Renal cortical epithelial cell (primary cell): ENCODE results near the gene KISS1R. TPM values are rescaled to one million over a fixed set of nuclear protein-coding genes. Genes with fewer than 3 reads are reported as not detected.

Source experiments
- DNase-seq: peaks from one replicate; pipeline ENCODE4 v3.0.0-alpha.2; 2011; ENCODE audit warnings: low read depth
- total RNA-seq: library from RNA; depleted of rRNA; stranded (reverse); fragments of >200 nt; gene quantifications from 2 replicates; pipeline ENCODE4 v1.2.3, GENCODE V29; 2014

KISS1R gene
- total RNA-seq, 1 donor from 2014 or later: not detected

- no peak for DNase-seq
These were observed 3.1 kb downstream of the KISS1R start for GRCh38 chr19:920051-920864.

DNA sequence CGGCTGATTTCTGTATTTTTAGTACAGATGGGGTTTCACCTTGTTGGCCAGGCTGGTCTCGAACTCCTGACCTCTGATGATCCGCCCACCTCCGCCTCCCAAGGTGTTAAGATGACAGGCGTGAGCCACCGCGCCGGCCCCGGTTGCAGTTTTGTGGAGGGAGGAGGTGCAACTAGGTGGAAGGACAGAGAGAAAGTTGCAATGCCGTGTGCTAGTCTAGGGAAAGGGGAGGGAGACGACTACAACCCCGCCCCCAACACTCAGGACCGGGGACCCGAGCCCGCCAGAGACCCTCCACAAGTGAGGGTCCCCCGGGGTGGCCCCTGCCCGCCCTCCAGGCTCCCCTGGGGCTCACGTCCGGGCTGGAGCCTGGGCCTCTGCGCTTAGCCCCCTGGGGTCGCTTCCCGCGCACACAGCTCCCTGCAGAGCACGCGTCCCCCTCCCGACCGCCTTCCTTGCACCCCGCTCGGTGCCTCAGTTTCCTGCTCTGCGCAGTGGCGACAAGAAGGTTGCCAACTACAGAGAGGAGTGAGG, 7.5 kb downstream of the KISS1R start:
- no peak for DNase-seq

DNA sequence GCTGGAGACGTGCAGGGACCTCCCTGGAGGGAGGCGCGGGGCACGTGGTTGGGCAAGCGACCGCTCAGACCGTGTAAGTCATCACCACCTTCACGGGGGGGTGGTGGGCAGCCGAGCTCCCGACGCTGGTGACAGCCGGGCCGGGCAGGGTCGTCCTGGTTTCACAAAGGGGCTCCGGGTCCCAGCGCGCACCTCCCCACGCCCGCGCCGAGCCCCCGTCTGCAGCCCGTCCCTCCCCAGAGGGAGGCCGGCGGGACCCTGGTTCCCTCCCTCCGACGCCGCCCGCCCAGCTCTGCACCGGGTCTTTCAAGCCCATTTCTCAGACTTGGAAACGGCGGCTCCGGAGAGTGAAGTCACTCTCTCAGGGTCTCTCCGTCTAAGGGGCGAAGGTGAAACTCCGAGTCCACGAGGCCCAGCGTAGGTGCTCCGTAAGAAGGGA, 8.0 kb downstream of the KISS1R start:
- no peak for DNase-seq

- DNase-seq: no peak
These were observed 8.6 kb downstream of the KISS1R start, which contains the start of gene ARID3A for GRCh38 chr19:925526-926322. Gene ARID3A (plus strand): TSS chr19:926035. CDS start chr19:929529, 3,494 bp downstream.

- no peak for DNase-seq
These were observed 9.1 kb downstream of the KISS1R start for GRCh38 chr19:926323-926588.

DNA sequence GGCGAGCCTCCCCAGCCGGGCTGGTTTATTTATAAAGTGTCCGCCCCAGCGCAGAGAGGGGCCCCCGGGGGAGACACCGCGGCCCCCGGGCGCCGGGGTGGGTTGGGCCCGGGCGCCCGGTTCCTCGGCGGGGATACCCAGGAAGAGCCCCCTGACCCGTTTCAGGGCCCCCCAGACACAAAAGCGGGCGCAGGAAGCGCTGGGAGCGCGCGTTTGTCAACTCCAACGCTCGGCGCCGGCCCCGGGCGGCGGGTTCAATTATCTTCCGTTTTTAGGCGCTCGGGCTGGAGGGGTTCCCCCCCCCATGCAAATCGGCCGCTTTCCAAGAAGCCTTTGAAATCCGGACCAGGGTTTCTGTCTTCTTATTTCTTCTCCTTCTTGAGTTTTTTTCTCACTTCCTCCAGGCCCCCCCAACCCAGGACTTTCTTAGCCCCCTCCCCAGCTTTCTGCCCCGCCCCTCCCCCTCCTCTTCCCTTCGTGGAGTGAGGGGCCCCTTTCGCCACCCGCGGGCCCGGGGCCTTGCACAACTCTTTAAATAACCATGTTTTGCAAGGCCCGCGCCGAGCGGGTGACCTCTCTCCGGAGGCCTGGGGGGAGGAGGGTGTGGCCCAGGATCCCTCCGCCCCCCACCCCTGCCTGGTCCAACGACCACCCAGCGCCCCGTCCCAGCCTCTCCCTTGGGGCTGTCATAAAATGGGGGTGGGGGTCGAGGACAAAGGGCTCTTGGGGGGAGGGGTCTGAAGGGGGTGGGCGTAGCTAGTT, 9.6 kb downstream of the KISS1R start:
- no peak for DNase-seq

DNA sequence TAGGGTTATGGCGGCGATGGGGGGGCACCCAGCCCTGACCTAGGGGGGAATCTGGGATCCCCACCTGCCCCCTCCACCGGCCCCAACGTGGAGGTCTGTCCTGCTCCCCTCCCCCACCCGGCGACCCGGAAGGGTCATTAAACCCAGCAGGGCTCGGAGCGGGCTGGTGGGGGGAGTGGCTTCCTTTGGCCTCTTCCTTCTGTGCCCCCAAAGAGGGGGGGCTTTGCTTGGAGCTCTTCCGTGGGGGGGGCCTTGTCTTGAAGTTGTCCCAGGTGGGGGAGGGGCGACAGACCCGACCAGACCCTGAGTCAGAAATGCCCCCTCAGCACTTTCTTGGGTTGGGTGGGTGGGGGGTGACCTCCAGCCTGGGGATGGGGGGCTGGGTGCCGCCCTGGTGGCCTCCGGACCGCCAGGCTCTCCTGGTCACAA, 10.2 kb downstream of the KISS1R start:
- DNase-seq: no peak

DNA sequence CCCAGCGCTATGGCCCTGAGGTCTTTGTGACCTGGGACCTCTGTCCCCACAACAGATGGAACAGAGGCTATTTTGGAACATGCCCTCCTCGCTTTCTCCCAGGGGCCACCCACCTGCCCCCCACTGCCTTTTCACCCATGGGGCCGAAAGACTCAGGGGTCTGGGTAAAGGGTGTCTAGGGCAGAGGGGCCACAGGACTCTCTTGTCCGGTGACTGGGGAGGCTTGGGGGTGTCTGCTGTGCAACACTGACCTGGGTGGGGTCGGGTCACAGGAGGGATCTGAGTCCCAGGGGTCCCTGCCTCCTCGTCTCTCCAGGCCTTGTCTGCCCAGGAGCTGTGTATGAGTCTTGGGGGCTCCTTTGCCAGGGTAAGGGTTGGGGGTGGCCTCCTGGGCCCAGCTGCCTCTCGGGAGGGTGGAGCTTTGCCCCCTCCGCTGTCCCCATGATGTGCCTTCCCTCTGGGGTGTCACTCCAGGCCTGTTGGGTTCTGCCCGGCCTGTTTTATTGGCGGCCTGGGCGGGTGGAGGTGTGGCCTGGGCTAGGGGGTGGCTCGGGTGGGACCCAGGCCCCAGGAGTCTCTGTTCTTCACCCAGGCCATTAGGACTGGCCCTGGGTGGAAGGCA, 10.8 kb downstream of the KISS1R start:
- DNase-seq: no peak

GRCh38 chr19:928471-929202, 11.5 kb downstream of the KISS1R start:
- no peak for DNase-seq

GRCh38 chr19:929203-929890, 12.2 kb downstream of the KISS1R start:
- no peak for DNase-seq

DNA sequence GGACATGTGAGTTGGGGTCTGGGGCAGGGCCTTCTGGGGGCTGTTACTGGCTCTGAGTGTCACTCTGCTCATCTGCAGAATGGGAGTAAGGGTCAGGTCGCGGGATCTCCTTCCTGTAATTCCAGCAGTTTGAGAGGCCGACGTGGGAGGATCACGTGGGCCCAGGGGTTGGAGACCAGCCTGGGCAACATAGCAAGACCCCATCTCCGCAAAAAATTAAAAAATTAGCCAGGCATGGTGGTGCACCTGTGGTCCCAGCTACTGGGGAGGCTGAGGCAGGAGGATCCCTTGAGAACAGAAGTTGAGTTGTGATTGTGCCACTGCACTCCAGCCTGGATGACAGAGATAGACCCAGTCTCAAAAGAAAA, 12.7 kb downstream of the KISS1R start:
- no peak for DNase-seq

DNA sequence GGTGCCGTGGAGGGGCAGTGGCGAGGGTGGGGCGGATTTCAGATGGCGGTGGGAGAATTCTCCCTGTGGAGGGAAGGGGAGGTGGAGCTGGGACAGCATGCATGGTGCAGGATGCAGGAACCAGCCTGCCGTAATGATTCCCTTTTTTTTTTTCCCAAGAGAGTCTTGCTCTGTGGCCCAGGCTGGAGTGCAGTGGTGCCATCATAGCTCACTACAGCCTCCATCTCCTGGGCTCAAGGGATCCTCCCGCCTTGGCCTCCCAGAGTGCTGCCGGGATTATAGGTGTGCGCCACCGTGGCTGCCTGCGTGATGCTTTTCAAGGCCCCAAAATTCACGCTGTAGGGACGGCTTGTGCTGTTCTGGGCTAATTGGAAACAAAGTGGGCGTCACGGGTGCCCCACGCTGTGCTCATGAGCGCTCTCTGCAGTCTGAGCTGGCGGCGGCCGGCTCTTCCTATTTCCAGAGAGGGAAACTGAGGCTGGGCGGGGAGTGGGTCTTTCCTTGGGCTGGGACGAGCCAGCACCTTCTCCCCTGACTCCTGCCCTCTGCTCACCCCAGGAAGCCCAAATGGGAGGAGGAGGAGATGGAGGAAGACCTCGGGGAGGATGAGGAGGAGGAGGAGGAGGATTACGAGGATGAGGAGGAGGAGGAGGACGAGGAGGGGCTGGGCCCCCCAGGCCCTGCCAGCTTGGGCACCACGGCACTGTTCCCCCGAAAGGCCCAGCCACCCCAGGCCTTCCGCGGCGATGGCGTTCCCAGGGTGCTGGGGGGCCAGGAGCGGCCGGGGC, 14.9 kb downstream of the KISS1R start:
- no peak for DNase-seq

DNA sequence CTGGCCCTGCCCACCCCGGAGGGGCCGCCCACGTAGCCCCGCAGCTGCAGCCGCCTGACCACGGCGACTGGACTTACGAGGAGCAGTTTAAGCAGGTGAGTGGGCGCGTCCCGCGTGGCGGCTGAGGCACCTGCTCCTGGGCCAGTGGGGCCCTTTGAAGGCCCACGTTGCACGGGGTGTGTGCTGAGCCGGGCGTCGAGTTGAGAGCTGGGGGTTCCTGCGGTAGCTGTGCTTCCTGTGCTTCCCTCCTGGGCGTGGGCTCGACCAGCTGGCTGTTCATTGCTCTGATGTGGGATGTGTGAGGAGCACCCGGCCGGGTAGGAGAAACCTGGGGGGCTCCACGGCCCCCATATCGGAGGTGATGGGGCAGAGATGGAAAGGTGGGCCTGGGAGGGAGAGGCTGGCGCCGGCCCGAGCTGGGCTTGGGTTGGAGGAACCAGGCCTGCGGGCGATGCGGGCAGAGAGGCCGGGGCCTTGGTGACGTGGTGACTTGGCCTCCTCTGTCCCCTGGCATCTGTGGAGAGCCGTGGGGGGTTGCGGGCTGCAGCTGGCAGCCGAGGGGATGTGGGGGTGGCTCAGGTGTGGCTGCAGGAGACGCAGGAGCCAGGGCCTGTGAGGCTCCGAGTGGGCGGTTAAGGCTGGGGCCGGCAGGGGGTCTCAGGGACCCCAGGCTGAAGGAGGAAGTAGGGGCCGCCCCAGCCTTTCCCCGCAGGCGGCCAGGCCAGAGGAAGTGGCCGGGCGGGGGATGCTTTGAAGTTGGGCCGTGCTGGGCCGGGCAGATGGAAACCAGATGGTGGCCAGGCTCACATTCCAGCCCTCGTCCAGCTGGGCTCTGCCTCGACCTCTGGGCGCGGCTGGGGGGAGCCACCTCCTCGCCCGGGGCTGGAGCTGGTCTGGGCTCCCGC, 15.8 kb downstream of the KISS1R start:
- no peak for DNase-seq

DNA sequence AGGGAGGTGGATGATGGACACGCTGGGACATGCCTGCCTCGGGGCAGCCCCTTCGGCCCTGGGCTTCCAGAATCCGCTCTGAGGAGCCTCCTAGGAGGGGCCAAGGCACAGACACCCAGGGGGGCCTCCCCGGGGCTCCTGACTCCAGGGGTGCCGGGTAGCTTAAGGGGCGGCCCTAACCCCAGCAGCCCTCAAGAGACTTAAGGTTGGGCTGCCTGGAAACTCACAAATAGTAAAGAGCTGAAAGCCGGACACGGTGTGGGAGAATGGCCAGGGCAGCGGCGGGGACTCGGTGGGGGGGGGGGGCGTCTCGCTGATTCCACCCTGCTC, 16.4 kb downstream of the KISS1R start:
- no peak for DNase-seq

- DNase-seq: no peak
These were observed 17.2 kb downstream of the KISS1R start for GRCh38 chr19:934197-934840.

GRCh38 chr19:934865-935479, 17.8 kb downstream of the KISS1R start:
- DNase-seq: no peak

DNA sequence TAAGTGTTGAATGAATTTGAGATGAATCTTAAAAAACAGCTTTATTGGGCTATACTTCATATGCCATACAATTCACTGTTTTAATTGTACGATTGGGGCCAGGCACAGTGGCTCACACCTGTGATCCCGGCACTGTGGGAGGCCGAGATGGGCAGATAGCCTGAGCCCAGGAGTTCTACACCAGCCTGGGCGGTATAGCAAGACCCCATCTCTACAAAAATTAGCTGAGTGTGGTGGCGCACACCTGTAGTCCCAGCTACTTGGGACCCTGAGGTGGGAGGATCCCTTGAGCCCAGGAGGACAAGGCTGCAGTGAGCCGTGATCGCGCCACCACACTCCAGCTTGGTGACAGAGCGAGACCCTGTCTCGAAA, 19.0 kb downstream of the KISS1R start:
- no peak for DNase-seq

GRCh38 chr19:937259-937694, 20.1 kb downstream of the KISS1R start:
- no peak for DNase-seq
